Stimulated activated CD8-positive, alpha-beta memory T cell treated with anti-CD3 and anti-CD28 coated beads, Interleukin-12 subunit alpha, Interleukin-12 subunit beta, amount 100 ng/mL, for 24 hours (primary cell): Measurements from ENCODE around the gene NPAS3.

ENCODE experiments used
- DNase-seq: peaks from one replicate; pipeline ENCODE4 v3.0.0-alpha.2; 2020; ENCODE audit errors: extremely low read depth

Gene NPAS3

GRCh38 chr14:33792720-33793368 lies 854.2 kb downstream of the NPAS3 start:
- peak; percentile 19 for DNase-seq

- no peak for DNase-seq
These were observed 854.9 kb downstream of the NPAS3 start for GRCh38 chr14:33793398-33794110.

DNA sequence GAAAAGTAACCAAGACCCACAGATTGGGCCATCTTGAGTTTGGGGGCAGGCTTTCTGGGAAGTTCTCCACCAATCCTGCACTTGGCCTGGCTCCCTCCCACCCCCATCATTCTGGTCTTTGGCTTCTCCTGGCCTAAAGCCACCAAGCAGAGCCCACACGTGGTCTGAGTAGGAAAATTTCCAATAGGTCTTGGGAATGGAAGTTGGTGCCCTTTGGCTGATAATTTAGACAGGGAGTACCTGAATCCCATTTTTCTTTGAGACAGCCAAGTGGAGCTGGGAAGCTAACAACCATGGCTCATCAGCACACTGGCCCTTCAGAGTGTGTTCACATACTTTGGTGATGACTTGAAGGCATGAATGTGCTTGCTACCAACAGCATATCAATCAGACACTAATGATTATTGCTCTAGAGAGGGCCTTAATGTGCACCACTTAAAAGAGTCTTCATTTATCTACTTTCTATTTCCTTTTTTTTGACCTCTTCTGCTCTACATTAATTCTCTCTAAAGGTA lies 856.2 kb downstream of the NPAS3 start:
- DNase-seq, result no peak

- DNase-seq, result no peak
These were observed 857.7 kb downstream of the NPAS3 start for GRCh38 chr14:33796356-33796755.

- no peak for DNase-seq
These were observed 861.3 kb downstream of the NPAS3 start for GRCh38 chr14:33799705-33800570.

- DNase-seq, result no peak
These were observed 862.1 kb downstream of the NPAS3 start for GRCh38 chr14:33800735-33801163.

DNA sequence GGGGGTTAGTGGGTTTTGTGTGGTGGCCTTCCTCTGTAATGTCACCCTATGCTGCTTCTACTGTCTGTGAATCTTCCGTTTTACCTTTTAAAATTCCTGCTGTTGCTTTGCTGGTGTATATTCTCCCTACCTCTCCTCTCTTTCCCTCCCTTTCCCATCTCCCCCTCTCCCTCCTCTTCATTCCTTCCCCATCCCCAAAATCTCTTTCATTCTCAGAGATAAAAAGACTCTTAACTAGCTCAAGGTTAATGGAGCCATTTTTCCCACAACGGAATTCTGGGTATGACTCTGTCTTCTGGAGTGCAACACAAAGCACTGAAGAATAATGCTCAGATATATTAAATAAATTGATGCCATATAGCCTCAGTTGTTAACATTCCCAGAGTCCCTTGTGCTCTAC lies 864.1 kb downstream of the NPAS3 start:
- no peak for DNase-seq

DNA sequence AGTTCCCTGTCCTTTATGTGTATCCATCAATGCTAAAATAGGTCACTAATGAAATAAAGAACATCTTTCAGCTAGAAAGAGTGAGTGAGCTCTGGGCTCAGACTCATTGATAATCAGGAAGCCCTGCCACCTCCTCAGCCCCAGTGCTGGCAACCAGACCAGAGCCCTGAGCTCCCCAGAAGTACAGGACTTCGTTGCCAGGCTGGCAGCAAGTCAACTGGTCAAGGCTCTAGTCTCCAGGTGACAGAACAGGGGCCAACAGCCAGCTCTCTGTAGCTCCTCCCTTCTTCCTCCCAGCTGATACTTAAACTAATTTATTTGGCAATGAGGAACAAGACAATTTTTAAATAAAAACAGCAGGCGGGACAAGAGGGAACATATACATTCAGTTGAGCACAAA lies 866.9 kb downstream of the NPAS3 start:
- no peak for DNase-seq

DNA sequence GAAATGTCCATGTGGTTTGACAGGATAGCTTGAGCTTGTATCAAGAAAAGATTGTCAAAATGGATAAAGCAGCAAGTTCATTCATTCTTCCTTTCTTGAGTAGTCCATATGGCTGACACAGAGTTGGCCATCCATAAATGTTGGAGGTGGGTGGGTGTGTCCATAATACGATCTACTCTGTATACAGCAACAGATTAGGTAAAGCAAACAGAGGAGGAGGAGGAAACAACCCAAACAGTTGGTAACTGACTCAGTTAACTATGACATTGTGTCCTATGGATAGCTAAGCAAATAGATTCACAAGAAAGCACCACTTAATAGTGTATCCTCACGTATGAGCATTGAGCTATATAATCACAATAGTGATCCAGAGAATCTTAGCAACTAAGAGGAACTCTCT lies 868.2 kb downstream of the NPAS3 start:
- DNase-seq, result no peak

- no peak for DNase-seq
These were observed 869.5 kb downstream of the NPAS3 start for GRCh38 chr14:33808187-33808586.

GRCh38 chr14:33809396-33809981 lies 870.8 kb downstream of the NPAS3 start:
- DNase-seq, result no peak

DNA sequence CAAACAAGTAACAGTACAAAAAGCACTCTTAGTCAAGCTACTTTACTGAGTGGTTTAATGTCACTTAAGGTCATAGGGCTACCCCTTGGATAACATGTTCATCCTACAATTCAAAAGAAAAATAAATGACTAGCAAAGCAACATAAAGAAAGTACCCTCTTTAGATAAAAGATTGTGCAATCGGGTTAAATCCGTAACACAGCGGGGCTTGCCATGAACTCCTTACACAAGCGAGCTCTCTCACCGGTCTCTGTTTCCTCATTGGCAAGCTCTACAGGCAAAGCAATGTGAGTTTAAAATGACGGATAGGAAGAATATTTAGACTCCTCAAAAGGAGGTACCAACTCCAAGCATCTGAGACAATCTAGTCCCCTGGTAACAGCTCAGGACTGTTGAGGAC lies 871.6 kb downstream of the NPAS3 start:
- no peak for DNase-seq

DNA sequence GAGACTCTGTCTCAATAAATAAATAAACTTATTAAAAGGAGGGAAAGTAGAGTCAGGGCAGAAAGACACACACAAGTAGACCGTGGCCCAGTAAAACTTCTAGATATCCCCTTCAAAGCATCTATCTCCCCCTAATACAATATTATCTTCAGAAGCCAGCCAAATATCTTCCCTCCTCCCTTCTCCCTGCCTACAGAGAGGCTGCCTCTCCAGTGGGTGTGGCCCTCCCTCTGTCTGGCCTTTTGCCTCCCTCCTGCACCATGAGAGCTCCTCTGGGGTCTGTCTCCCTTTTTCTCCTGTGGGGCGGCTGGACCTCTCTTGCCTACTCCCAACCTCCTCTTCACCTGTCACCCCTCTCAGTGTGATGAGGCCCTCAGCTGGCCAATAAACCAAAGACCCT lies 873.0 kb downstream of the NPAS3 start:
- DNase-seq, result no peak

- DNase-seq, result no peak
These were observed 873.5 kb downstream of the NPAS3 start for GRCh38 chr14:33812181-33812580.

GRCh38 chr14:33812601-33813000 lies 873.9 kb downstream of the NPAS3 start:
- no peak for DNase-seq

GRCh38 chr14:33814010-33814409 lies 875.3 kb downstream of the NPAS3 start:
- DNase-seq, result no peak

DNA sequence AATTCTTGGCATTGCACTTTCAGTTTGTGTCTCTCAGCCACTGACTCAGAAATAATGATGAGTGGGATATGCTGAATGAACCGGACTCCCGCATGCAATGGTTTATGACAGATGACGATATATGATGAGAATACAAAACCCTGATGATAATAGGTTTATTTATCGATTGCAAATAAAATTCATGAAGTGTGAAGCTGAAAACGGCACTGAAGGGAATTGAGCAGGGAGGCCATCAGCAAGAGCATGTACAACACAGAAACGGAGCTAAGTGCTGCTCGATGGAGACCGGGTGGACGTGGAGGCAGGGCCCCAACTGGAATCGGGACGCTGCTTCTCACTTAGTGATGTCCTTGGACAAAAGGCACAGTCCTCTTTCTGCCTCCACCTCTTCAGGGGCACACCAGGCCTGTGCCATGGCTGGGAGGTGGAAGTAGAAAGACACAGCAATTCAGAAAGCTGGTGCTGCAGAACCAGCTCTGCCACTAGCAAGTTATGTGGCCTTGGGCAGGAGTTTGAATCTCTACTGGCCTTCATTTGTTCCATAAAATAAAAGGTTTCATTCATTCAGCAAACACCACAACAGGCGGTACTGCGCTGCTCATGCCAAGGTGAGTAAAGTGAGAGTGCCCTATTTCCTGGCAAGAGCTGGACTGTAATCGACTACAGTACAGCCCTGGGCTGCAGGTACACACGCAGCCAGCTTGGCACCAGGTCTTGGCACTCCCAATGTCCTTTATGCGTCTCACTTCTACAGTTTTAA lies 895.2 kb downstream of the NPAS3 start:
- no peak for DNase-seq

- no peak for DNase-seq
These were observed 896.0 kb downstream of the NPAS3 start for GRCh38 chr14:33834466-33835260.

GRCh38 chr14:33835261-33835655 lies 896.6 kb downstream of the NPAS3 start:
- no peak for DNase-seq

DNA sequence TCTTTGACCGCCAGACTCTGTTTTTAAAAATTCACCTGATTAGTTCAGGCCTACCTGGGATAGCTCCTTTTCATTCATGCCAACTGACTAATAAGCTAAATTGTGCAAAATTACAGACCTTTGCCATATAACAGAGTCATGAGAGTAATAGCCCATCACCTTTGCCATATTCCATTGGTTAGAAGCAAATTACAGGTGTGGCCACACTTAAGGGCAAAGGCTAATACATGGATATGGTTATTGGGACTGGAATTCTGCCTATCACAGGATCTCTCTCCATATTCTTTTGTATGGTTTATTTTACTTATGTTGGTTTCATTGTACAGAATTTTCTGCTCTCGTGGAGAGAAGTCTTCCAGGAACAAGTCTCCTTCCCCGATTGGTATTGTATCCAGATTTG lies 897.0 kb downstream of the NPAS3 start:
- DNase-seq, result no peak
